Testis (tissue), 2 donors: ENCODE results near the gene RNF213.

Source experiments
- POLR2A ChIP-seq: fragments of 450-650 bp; IDR thresholded peaks from one replicate; pipeline ENCODE4 v1.6.1; 2017; ENCODE audit warnings: antibody characterized with exemption, mild to moderate bottlenecking, moderate library complexity
- TF ChIP-seq, protein P1 (sequence below), 3 experiments: fragments of 450-650 bp in 2 of 3; fragments of 200-600 bp in 1 of 3; sonication (generic) in 1 of 3; IDR thresholded peaks; one replicate each; pipeline ENCODE4 v1.5.1; 2016 to 2019; ENCODE audit warnings: antibody characterized with exemption in 3 of 3, mild to moderate bottlenecking in 2 of 3, moderate library complexity in 1 of 3

DNA sequence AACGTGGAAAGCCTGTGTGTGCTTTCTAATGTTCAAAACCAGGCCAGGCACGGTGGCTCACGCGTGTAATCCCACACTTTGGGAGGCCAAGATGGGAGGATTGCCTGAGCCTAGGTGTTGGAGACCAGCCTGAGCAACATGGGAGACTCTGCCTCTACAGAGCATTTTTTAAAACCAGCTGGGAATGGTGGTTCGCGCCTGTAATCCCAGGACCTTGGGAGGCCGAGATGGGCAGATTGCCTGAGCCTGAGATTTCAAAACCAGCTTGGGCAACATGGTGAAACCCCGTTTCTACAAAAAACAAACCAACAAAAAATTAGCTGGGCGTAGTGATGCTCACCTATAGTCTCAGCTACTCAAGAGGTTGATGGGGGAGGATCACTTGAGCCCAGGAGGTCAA lies 26.4 kb downstream of the RNF213 start:
- TF ChIP-seq POLR2A: no peak
- TF ChIP-seq, protein P1, sequence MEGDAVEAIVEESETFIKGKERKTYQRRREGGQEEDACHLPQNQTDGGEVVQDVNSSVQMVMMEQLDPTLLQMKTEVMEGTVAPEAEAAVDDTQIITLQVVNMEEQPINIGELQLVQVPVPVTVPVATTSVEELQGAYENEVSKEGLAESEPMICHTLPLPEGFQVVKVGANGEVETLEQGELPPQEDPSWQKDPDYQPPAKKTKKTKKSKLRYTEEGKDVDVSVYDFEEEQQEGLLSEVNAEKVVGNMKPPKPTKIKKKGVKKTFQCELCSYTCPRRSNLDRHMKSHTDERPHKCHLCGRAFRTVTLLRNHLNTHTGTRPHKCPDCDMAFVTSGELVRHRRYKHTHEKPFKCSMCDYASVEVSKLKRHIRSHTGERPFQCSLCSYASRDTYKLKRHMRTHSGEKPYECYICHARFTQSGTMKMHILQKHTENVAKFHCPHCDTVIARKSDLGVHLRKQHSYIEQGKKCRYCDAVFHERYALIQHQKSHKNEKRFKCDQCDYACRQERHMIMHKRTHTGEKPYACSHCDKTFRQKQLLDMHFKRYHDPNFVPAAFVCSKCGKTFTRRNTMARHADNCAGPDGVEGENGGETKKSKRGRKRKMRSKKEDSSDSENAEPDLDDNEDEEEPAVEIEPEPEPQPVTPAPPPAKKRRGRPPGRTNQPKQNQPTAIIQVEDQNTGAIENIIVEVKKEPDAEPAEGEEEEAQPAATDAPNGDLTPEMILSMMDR (IDR thresholded peaks at IDR 0.05): no peak
